ENCODE results near the gene SH3TC1. TPM values are rescaled to one million over a fixed set of nuclear protein-coding genes. Genes with fewer than 3 reads are reported as not detected.

The SH3TC1 gene
- total and polyA plus RNA-seq, 2 of the 8 experiments (the other 6 are each of a cell fraction or from before 2014, with no cell fraction given) = 0.15 TPM; not detected in 1

DNA sequence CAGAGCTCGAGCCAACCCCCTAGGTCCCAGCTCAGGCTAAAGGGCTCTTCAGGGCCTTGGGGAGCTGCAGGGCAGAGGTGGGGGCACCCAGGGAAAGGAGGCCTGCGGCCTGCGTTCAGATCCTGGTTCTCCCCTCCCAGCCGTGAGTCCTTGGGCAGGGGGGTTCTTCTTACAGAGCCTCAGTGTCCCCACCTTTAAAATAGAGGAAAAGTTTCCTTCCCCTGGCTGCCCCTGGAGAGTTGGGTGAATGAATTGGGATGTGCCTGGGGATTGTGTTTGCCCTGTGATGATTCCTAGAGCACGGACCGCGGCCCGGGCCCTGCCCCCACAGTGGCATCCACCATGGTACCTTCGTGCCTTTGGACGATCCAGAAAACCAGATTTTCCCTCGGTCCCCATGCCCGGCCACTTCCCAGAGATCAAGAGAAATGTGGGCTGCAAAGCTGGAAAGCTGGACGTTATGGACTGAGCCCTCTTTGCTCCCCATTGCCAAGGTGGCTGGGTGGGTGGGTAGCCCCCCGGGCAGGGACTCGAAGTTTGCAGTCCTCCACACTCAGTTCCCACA is 81.9 kb downstream of the SH3TC1 start:
- Histone ChIP-seq H3K4ac (replicated peaks; ENCODE audit: insufficient read length, low read depth, low read length) (no peak overlapping the region), H2AK5ac (ENCODE audit: low read depth, low read length) (no peak overlapping the region), H3K27ac (ENCODE audit: low read depth, low read length) (no peak overlapping the region), H2BK12ac (ENCODE audit: low read depth, low read length) (no peak overlapping the region), H2BK120ac (replicated peaks; ENCODE audit: low read depth, low read length) (no peak overlapping the region), H3K4me1 (replicated peaks in 1 of 4; ENCODE audit: control insufficient read depth in 3 of 4, insufficient read depth in 4 of 4, low read length in 3 of 4) (no peaks in the 10 kb centered on the region), H2BK15ac (ENCODE audit: low read length) (no peak overlapping the region), H3K9me3 (ENCODE audit: insufficient read depth in 2 of 2, low read depth in 1 of 2, low read length in 1 of 2) (no peaks in the 10 kb centered on the region), H4K5ac (ENCODE audit: insufficient read length, low read depth, low read length) (no peak overlapping the region), H3K4me3 (ENCODE audit: extremely low read depth in 1 of 4, insufficient read depth in 2 of 4, low read depth in 3 of 4, low read length in 4 of 4) (no peak overlapping the region), H3K23ac (ENCODE audit: insufficient read length) (no peak overlapping the region), H2BK20ac (ENCODE audit: low read length) (no peak overlapping the region), H3K18ac (ENCODE audit: extremely low read depth, low read length) (no peak overlapping the region), H4K91ac (replicated peaks; ENCODE audit: insufficient read length, low read length) (no peak overlapping the region), H3K56ac (replicated peaks; ENCODE audit: insufficient read length, low read depth, low read length) (no peak overlapping the region), H4K20me1 (replicated peaks in 1 of 2; ENCODE audit: control insufficient read depth in 1 of 2, insufficient read depth in 2 of 2, low read length in 2 of 2) (peaks cover 0 to 3% of the 10 kb centered on the region in 2 experiments), H2AFZ (ENCODE audit: low read length) (no peak overlapping the region), H3K14ac (ENCODE audit: insufficient read length) (no peak overlapping the region), H3K79me2 (ENCODE audit: control insufficient read depth in 1 of 2, insufficient read depth in 2 of 2, low read length in 2 of 2) (no peaks in the 10 kb centered on the region), H3K79me1 (ENCODE audit: low read depth, low read length) (no peaks in the 10 kb centered on the region), H4K8ac (ENCODE audit: extremely low read depth, insufficient read depth, low read length) (no peak overlapping the region; the same call in 1 of the 2 replicates), H2BK5ac (ENCODE audit: low read depth, low read length) (no peak overlapping the region), H3K36me3 (ENCODE audit: control insufficient read depth in 2 of 4, insufficient read depth in 4 of 4, low read length in 3 of 4) (no peaks in the 10 kb centered on the region), H3K4me2 (ENCODE audit: insufficient read depth in 1 of 2, low read depth in 2 of 2, low read length in 2 of 2) (no peak overlapping the region), H3K27me3 (replicated peaks in 1 of 4; ENCODE audit: control insufficient read depth in 3 of 4, extremely low read depth in 1 of 4, insufficient read depth in 3 of 4, low read length in 3 of 4) (no peaks in the 10 kb centered on the region), H3K9ac (replicated peaks in 1 of 4; ENCODE audit: extremely low read depth in 1 of 4, low read depth in 3 of 4, low read length in 3 of 4) (no peak overlapping the region), H3K23me2 (ENCODE audit: low read depth, low read length) (no peaks in the 10 kb centered on the region)
- ChIA-PET CTCF (ENCODE audit: partially characterized antibody) (interaction anchor here (0.6 to 3.7 kb wide), 7 partner anchors 9 to 716 kb away, joined by 3 to 14 read pairs (median 4); no protein-coding TSS in a partner anchor), POLR2A (ENCODE audit: partially characterized antibody) (interaction anchor here (1.6 kb wide), 1 partner anchor 10 kb away, joined by 4 read pairs; no protein-coding TSS in a partner anchor)
- FAIRE-seq (no peak), DNase-seq (ENCODE audit: low read depth in 1 of 2, low spot score in 2 of 2) (no peak)
- TF ChIP-seq BCL11A (IDR thresholded peaks at IDR 0.05; ENCODE audit: low read depth in 2 of 2, low read length in 2 of 2) (no peak), SUZ12 (IDR thresholded peaks at IDR 0.05; ENCODE audit: low read length) (no peak), RBBP5 (IDR thresholded peaks at IDR 0.05; ENCODE audit: borderline replicate concordance, low read depth, low read length) (no peak), RFX5 (IDR thresholded peaks at IDR 0.05; ENCODE audit: borderline replicate concordance, low read depth, low read length) (no peak)
- TF ChIP-seq, protein P1, sequence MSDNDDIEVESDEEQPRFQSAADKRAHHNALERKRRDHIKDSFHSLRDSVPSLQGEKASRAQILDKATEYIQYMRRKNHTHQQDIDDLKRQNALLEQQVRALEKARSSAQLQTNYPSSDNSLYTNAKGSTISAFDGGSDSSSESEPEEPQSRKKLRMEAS (IDR thresholded peaks at IDR 0.05) = no peak
- WGBS, 2 experiments (ENCODE audit: extremely low coverage in 1 of 2, insufficient coverage in 1 of 2, insufficient read length in 1 of 2, insufficient replicate concordance in 2 of 2, low coverage in 1 of 2, low lambda C conversion rate in 2 of 2, missing lambda C conversion rate in 1 of 2) = 90% methylated on average over 15 of the region's 15 CpGs; no CpG with 5 or more reads in 1 of the 2 experiments
